NB4 (cell line): ENCODE data around the gene GRID2.

Experiments used
- DNase-seq: peaks from one replicate; pipeline ENCODE4 v3.0.0; 2010; ENCODE audit warnings: low read depth
- H3K4me3 ChIP-seq: one replicate; pipeline ENCODE4 v1.5.1; 2011; ENCODE audit warnings: mild to moderate bottlenecking, low read depth, low read length, moderate library complexity
- MAX ChIP-seq: IDR thresholded peaks from 2 replicates; pipeline ENCODE4 v1.6.1; 2011; ENCODE audit warnings: low read depth, low read length
- MYC ChIP-seq: IDR thresholded peaks from 2 replicates; pipeline ENCODE4 v1.6.1; 2011; ENCODE audit warnings: low read depth, low read length
- POLR2A ChIP-seq: IDR thresholded peaks from 2 replicates; pipeline ENCODE4 v1.6.1; 2011; ENCODE audit warnings: mild to moderate bottlenecking; ENCODE audit not compliant: insufficient read length; ENCODE audit errors: extremely low read depth
- TF ChIP-seq, protein P1 (sequence below): IDR thresholded peaks from one replicate; pipeline ENCODE4 v1.5.1; 2012; ENCODE audit warnings: low read depth, low read length

GRID2 gene

DNA sequence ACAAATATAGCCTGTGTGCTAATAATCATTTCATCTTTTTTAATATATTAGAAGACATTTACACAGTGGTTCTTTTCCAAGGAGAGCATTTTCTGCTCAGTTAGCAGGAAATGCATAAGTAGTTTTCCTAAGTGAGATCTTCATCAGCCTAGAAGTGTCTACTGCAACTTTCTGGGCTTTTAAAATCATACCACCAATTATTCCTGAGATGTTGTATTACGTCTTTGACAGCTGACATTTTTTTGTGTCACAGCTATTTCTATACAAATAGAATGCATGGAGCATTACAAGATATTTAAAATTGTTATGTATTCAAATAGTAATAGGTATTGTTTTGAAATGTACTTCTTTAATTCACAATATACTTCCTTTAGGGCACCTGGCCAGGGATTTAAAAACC is 158.0 kb downstream of the GRID2 start:
- DNase-seq, result no peak
- H3K4me3 ChIP-seq, result no peak overlapping the region
- TF ChIP-seq MAX (no peak), MYC (no peak), POLR2A (no peak)

GRCh38 chr4:92477298-92477697 is 173.5 kb downstream of the GRID2 start:
- TF ChIP-seq MAX, result no peak
- TF ChIP-seq MYC, result no peak
- no peak for DNase-seq
- H3K4me3 ChIP-seq, result no peak overlapping the region

DNA sequence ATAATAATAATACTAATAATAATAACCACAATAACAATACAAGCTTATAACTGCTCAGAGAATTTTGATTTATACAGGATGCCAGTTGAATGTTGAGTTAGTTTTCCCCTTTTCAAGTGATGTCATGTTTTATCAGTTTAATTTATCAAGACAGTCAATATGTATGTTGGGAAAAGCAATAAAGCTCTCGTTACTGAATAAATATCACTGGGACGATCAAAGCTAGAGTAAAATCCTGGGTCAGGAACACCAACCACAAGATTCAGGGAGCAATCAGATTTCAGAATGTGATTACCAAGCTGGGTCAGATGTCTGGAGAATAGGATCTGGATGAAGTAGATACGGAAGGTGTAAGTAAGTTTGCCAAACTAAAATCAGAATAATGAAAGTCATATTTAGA is 179.6 kb downstream of the GRID2 start:
- DNase-seq, result no peak
- H3K4me3 ChIP-seq, result no peak overlapping the region
- no peak for TF ChIP-seq POLR2A
- TF ChIP-seq MYC, result no peak
- no peak for TF ChIP-seq MAX
- TF ChIP-seq, protein P1, sequence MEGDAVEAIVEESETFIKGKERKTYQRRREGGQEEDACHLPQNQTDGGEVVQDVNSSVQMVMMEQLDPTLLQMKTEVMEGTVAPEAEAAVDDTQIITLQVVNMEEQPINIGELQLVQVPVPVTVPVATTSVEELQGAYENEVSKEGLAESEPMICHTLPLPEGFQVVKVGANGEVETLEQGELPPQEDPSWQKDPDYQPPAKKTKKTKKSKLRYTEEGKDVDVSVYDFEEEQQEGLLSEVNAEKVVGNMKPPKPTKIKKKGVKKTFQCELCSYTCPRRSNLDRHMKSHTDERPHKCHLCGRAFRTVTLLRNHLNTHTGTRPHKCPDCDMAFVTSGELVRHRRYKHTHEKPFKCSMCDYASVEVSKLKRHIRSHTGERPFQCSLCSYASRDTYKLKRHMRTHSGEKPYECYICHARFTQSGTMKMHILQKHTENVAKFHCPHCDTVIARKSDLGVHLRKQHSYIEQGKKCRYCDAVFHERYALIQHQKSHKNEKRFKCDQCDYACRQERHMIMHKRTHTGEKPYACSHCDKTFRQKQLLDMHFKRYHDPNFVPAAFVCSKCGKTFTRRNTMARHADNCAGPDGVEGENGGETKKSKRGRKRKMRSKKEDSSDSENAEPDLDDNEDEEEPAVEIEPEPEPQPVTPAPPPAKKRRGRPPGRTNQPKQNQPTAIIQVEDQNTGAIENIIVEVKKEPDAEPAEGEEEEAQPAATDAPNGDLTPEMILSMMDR, result no peak

DNA sequence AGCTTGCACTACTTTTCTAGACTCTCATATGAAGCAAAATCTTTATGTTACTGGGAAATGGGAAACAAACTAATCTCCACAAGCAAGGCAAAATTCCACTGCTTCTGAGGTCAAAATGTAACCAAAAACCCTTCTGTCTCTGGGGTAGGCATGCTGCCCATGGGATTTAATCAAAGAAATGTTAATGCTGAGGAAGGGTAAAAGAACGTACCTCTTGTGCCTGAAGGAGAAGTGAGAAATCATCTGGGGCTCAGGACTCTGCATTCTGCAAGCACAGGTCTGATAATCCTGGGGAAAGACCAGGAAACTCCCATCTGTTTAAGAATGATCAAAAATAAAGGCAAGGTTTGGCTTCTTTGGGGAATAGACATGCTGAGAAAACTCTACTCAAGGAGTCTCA is 184.7 kb downstream of the GRID2 start:
- no peak for DNase-seq
- H3K4me3 ChIP-seq, result no peak overlapping the region
- no peak for TF ChIP-seq MYC
- no peak for TF ChIP-seq POLR2A
- TF ChIP-seq MAX, result no peak
- TF ChIP-seq, protein P1, result no peak

GRCh38 chr4:92497141-92497540 is 193.4 kb downstream of the GRID2 start:
- no peak overlapping the region for H3K4me3 ChIP-seq
- no peak for DNase-seq
- no peak for TF ChIP-seq POLR2A
- TF ChIP-seq MYC, result no peak

DNA sequence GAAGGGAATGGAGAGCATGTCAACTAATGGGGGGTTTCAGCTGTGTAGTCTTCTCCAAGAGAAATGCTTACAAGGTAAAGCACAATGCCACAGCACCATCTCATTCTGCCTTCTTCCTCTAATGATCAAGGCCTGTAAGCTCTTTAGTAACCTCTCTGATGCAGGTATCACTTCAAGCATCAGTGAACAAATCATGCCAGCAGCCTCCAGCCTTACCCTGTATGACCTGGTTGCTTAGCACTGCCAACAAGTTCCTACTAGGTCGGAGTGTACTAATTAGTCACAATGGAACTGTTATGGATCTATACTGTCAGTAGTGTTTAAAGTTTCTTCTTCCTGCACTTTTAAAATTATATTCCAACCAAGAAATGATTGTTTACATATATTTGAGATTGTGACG is 197.7 kb downstream of the GRID2 start:
- H3K4me3 ChIP-seq, result no peak overlapping the region
- TF ChIP-seq MYC, result no peak
- TF ChIP-seq, protein P1, result no peak
- no peak for TF ChIP-seq MAX
- no peak for TF ChIP-seq POLR2A
- DNase-seq, result no peak

DNA sequence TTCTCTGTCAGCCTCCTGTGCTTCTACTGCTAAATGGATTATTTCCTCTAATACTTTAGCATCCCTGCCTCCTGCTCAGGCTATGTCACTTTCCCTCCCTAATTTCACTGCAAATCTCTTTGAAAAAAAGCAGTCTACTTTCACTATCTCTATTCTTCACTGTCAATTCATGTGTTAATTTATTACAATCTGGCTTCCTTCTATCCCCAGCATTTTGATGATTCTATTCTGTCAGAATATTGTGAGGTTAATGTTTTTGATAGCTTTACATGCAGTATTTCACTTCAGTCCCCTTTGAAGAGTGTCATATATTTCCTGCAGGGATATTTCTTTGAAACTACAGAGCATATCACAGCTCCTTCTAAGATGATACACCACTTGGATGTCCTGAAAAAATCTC is 203.2 kb downstream of the GRID2 start:
- no peak overlapping the region for H3K4me3 ChIP-seq
- TF ChIP-seq MAX, result no peak
- TF ChIP-seq POLR2A, result no peak
- no peak for TF ChIP-seq MYC
- TF ChIP-seq, protein P1, result no peak
- no peak for DNase-seq
